Cerebellar nuclear complex (tissue), 1 donor: ENCODE results near the gene PRND.
"Not testable (repeated sequence)": the region's sequence is repeated elsewhere in the genome, so short reads cannot be mapped to it uniquely, and the experiment has no call there.

ENCODE experiments used
- DNase-seq, 2 experiments: peaks; one replicate each; lab custom pipeline; 2025; lab: John Stamatoyannopoulos, UW

Gene PRND

GRCh38 chr20:4737857-4738627, 16.3 kb downstream of the PRND start:
- DNase-seq = no peak

GRCh38 chr20:4740774-4741431, 19.2 kb downstream of the PRND start:
- no peak for DNase-seq

- no peak for DNase-seq
Measured at GRCh38 chr20:4748847-4749246, 27.1 kb downstream of the PRND start.

GRCh38 chr20:4749326-4749725, 27.6 kb downstream of the PRND start:
- DNase-seq = no peak

GRCh38 chr20:4750381-4750780, 28.7 kb downstream of the PRND start:
- DNase-seq = no peak

- DNase-seq = not testable (repeated sequence)
Measured at GRCh38 chr20:4759100-4759884, 37.6 kb downstream of the PRND start.

- DNase-seq = no peak
Measured at GRCh38 chr20:4763261-4763660, 41.6 kb downstream of the PRND start.

GRCh38 chr20:4763723-4764510, 42.2 kb downstream of the PRND start:
- no peak for DNase-seq

GRCh38 chr20:4764805-4765204, 43.1 kb downstream of the PRND start:
- DNase-seq = no peak

- DNase-seq = no peak
Measured at GRCh38 chr20:4765681-4766080, 44.0 kb downstream of the PRND start.

- DNase-seq = no peak
Measured at GRCh38 chr20:4766631-4767030, 44.9 kb downstream of the PRND start.

- no peak for DNase-seq
Measured at GRCh38 chr20:4767084-4767483, 45.4 kb downstream of the PRND start.

GRCh38 chr20:4769328-4769727, 47.6 kb downstream of the PRND start:
- no peak for DNase-seq

GRCh38 chr20:4770026-4770425, 48.3 kb downstream of the PRND start:
- no peak for DNase-seq

GRCh38 chr20:4771004-4771403, 49.3 kb downstream of the PRND start:
- no peak for DNase-seq

GRCh38 chr20:4772132-4772531, 50.4 kb downstream of the PRND start:
- no peak for DNase-seq

GRCh38 chr20:4773014-4773413, 51.3 kb downstream of the PRND start:
- DNase-seq = not testable (repeated sequence)

- no peak for DNase-seq
Measured at GRCh38 chr20:4773736-4774135, 52.0 kb downstream of the PRND start.

- DNase-seq = no peak
Measured at GRCh38 chr20:4774207-4774606, 52.5 kb downstream of the PRND start.

GRCh38 chr20:4775322-4776078, 53.8 kb downstream of the PRND start:
- DNase-seq = no peak

- no peak for DNase-seq
Measured at GRCh38 chr20:4776079-4776630, 54.4 kb downstream of the PRND start.
